K562 (cell line): ENCODE measurements around the gene ORC1. TPM values are rescaled to one million over a fixed set of nuclear protein-coding genes. Genes with fewer than 3 reads are reported as not detected.
A peak's percentile ranks its signal among the peaks of the same experiment; 100 is the strongest.

Source experiments
- ATAC-seq: fragments of 200-7000 bp; cut with Tn5 transposase; 3 replicates; pipeline ENCODE4 v1.9.1; 2020; ENCODE audit warnings: moderate library complexity
- BruUV-seq: library from RNA; stranded (reverse); fragments of 400-500 nt; replicated peaks from 2 replicates; lab custom pipeline; 2021; lab: Mats Ljungman, UMichigan
- CTCF ChIA-PET: fragments of 300-600 bp; formaldehyde crosslinking; extraction: SDS; loops from one replicate; lab custom pipeline; 2021; ENCODE audit warnings: low intra/inter-chr PET ratio; lab: Yijun Ruan, JAX
- POLR2A ChIA-PET: fragments of 300-600, 350-650 bp; sonication (Branson Sonifier 250); formaldehyde crosslinking; extraction: SDS; loops from one replicate; lab custom pipeline; 2021; ENCODE audit warnings: antibody characterized with exemption, inconsistent platforms; lab: Yijun Ruan, JAX
- DNase-seq, 4 experiments: peaks; one replicate each; pipeline versions ENCODE4 v3.0.0 to v3.0.0-alpha.2; 2011 to 2018; ENCODE audit warnings: low spot score in 3 of 4, mixed read lengths in 3 of 4; ENCODE audit errors: extremely low read depth in 1 of 4
- FAIRE-seq: peaks from 2 replicates; lab custom pipeline; 2011; peaks lifted over from hg19 to GRCh38; lab: Jason Lieb, UNC
- H2AFZ ChIP-seq: 2 replicates; pipeline ENCODE4 v1.6.0; 2011; ENCODE audit warnings: low read depth, low read length, control low read depth, inconsistent platforms
- H3K27ac ChIP-seq: fragments of 200-600 bp; 3 replicates; pipeline ENCODE4 v1.8.0; 2011; ENCODE audit warnings: low read depth, mild to moderate bottlenecking, control low read depth, inconsistent platforms, low read length, moderate library complexity, mixed read lengths; ENCODE audit errors: extremely low read depth
- H3K27me3 ChIP-seq, 2 experiments: fragments of 300-600 bp in 1 of 2; 2 replicates in 1 of 2; 3 replicates in 1 of 2; pipeline versions ENCODE4 v1.6.0 to v1.8.0; 2011; ENCODE audit warnings: inconsistent platforms in 2 of 2, low read length in 2 of 2, mild to moderate bottlenecking in 1 of 2, mixed read lengths in 1 of 2, moderate library complexity in 1 of 2; ENCODE audit not compliant: control insufficient read depth in 2 of 2, insufficient read depth in 2 of 2
- H3K36me3 ChIP-seq: fragments of 300-600 bp; 3 replicates; pipeline ENCODE4 v1.8.0; 2011; ENCODE audit warnings: mild to moderate bottlenecking, low read length, inconsistent platforms; ENCODE audit not compliant: control insufficient read depth, insufficient read depth
- H3K4me1 ChIP-seq, 2 experiments: fragments of 200-600 bp in 1 of 2; replicated peaks in 1 of 2; 2 replicates in 1 of 2; 3 replicates in 1 of 2; pipeline versions ENCODE4 v1.5.1 to v1.8.0; 2011; ENCODE audit warnings: inconsistent platforms in 2 of 2, low read length in 2 of 2, mild to moderate bottlenecking in 1 of 2, mixed read lengths in 1 of 2, moderate library complexity in 1 of 2; ENCODE audit not compliant: control insufficient read depth in 2 of 2, insufficient read depth in 2 of 2
- H3K4me2 ChIP-seq: 2 replicates; pipeline ENCODE4 v1.6.1; 2011; ENCODE audit warnings: low read length, control low read depth, inconsistent platforms, mixed read lengths; ENCODE audit not compliant: insufficient read depth
- H3K4me3 ChIP-seq: fragments of 200-600 bp; sonication (generic), shearing (Covaris generic); 2 replicates; pipeline ENCODE4 v1.5.1; 2016; ENCODE audit warnings: control low read depth, inconsistent platforms
- H3K79me2 ChIP-seq: fragments of 200-600 bp; 3 replicates; pipeline ENCODE4 v1.8.0; 2011; ENCODE audit warnings: low read length, inconsistent platforms; ENCODE audit not compliant: control insufficient read depth, insufficient read depth
- H3K9ac ChIP-seq, 2 experiments: 2 replicates each; pipeline versions ENCODE4 v1.6.0 to v1.6.1; 2011; ENCODE audit warnings: low read depth in 2 of 2, low read length in 2 of 2, control low read depth in 1 of 2, inconsistent platforms in 1 of 2, mild to moderate bottlenecking in 1 of 2, mixed read lengths in 1 of 2; ENCODE audit not compliant: insufficient read depth in 1 of 2
- H3K9me1 ChIP-seq: one replicate; pipeline ENCODE4 v1.6.0; 2011; ENCODE audit warnings: inconsistent platforms, mild to moderate bottlenecking, low read length, moderate library complexity; ENCODE audit not compliant: control insufficient read depth, insufficient read depth
- H3K9me3 ChIP-seq: replicated peaks from 2 replicates; pipeline ENCODE4 v1.5.1; 2011; ENCODE audit warnings: low read depth, low read length, inconsistent platforms; ENCODE audit not compliant: control insufficient read depth, insufficient read depth
- H4K20me1 ChIP-seq: replicated peaks from 2 replicates; pipeline ENCODE4 v1.6.1; 2011; ENCODE audit warnings: low read length, inconsistent platforms, mixed read lengths; ENCODE audit not compliant: control insufficient read depth, insufficient read depth
- ARID1B ChIP-seq: fragments of 450-650 bp; IDR thresholded peaks from 2 replicates; pipeline ENCODE4 v1.6.1; 2016; ENCODE audit warnings: antibody characterized with exemption, mild to moderate bottlenecking, inconsistent platforms
- E2F3 ChIP-seq: fragments of 250-450 bp; sonication (Bioruptor Pico); IDR thresholded peaks from 2 replicates; pipeline ENCODE4 v1.4.0; 2020; ENCODE audit warnings: mild to moderate bottlenecking
- ELK3 ChIP-seq: fragments of 450-650 bp; formaldehyde crosslinking; IDR thresholded peaks from 2 replicates; pipeline ENCODE4 v1.4.0; 2020; ENCODE audit warnings: mild to moderate bottlenecking
- FOSL1 ChIP-seq: fragments of 200-800 bp; sonication (Bioruptor generic); conservative IDR thresholded peaks from 2 replicates; pipeline ENCODE4 v1.6.1; 2016; ENCODE audit warnings: missing genetic modification characterization, missing compliant biosample characterization
- FOXK2 ChIP-seq, 2 experiments: fragments of 450-650 bp; IDR thresholded peaks in 1 of 2; conservative IDR thresholded peaks in 1 of 2; 2 replicates each; pipeline ENCODE4 v1.6.1; 2016; ENCODE audit warnings: low read depth in 2 of 2, mild to moderate bottlenecking in 1 of 2
- MTA1 ChIP-seq: fragments of 450-650 bp; IDR thresholded peaks from 2 replicates; pipeline ENCODE4 v1.6.1; 2017; ENCODE audit warnings: borderline replicate concordance
- STAT5A ChIP-seq: IDR thresholded peaks from 2 replicates; pipeline ENCODE4 v1.6.1; 2012; ENCODE audit warnings: low read length, inconsistent platforms, borderline replicate concordance
- TCF3 ChIP-seq: sonication (generic); formaldehyde crosslinking; IDR thresholded peaks from 2 replicates; pipeline ENCODE4 v1.4.0; 2020; ENCODE audit warnings: mild to moderate bottlenecking, missing genetic modification reagents
- WGBS: fragments of 100-300 bp; shearing (Covaris generic); methylation state at CpG from one replicate; pipeline ENCODE4 v1.1.6; 2016; ENCODE audit warnings: low coverage, mixed read lengths; ENCODE audit not compliant: insufficient coverage; ENCODE audit errors: missing lambda C conversion rate; 5-methylcytosine and 5-hydroxymethylcytosine counted together
- in situ Hi-C: fragments of 300-500 bp; cut with MboI; formaldehyde crosslinking; loops from 4 replicates; pipeline ENCODE4 v1.15.0; 2018; ENCODE audit warnings: inconsistent platforms, mixed read lengths
- intact Hi-C: fragments of 100-400 bp; cut with micrococcal nuclease; formaldehyde crosslinking; loops from 2 replicates; pipeline ENCODE4 v1.14.2; 2022
- polyA plus RNA-seq, 8 experiments: library from polyadenylated mRNA; depleted of rRNA in 4 of 8; stranded (reverse) in 5 of 8; unstranded in 3 of 8; fragments of >200 nt; fragmentation: Nextera tagmentation in 2 of 8; fragmentation: Illumina TruSeq in 1 of 8; extraction: Ambion mirVana in 2 of 8; extraction: Trizol in 1 of 8; gene quantifications; 2 replicates each; pipeline versions ENCODE4 v1.2.1 to v1.2.3, GENCODE V29; 2011 to 2014; ENCODE audit warnings: inconsistent platforms in 1 of 8, missing spikeins in 1 of 8
- total RNA-seq, 7 experiments: library from RNA; depleted of rRNA in 6 of 7; stranded (reverse); fragments of >200 nt in 6 of 7; fragmentation: Illumina TruSeq in 2 of 7; extraction: Trizol in 2 of 7; gene quantifications; 2 replicates each; pipeline versions ENCODE4 v1.2.1 to v1.2.3, GENCODE V29; 2011 to 2021; ENCODE audit warnings: low replicate concordance in 1 of 7
- TF ChIP-seq, protein P1 (sequence below): fragments of 250-450 bp; sonication (Bioruptor Pico); IDR thresholded peaks from 2 replicates; pipeline ENCODE4 v1.8.0; 2021; ENCODE audit warnings: moderate library complexity, mild to moderate bottlenecking, inconsistent platforms
- TF ChIP-seq, protein P2 (sequence below): fragments of 450-650 bp; formaldehyde crosslinking; IDR thresholded peaks from 2 replicates; pipeline ENCODE4 v1.4.0; 2020; ENCODE audit warnings: mild to moderate bottlenecking, moderate library complexity
- TF ChIP-seq, protein P3 (sequence below), 2 experiments: fragments of 450-650 bp in 1 of 2; sonication (generic) in 1 of 2; formaldehyde crosslinking in 1 of 2; IDR thresholded peaks in 1 of 2; conservative IDR thresholded peaks in 1 of 2; 2 replicates each; pipeline versions ENCODE4 v1.6.1 to v1.8.1; 2016 to 2023; ENCODE audit warnings: mild to moderate bottlenecking in 2 of 2, moderate library complexity in 2 of 2, inconsistent platforms in 1 of 2, missing genetic modification reagents in 1 of 2

ORC1 gene
- total and polyA plus RNA-seq, 9 of the 15 experiments (the other 6 are each of a cell fraction or from before 2014, with no cell fraction given), result 26.4 to 91.6 (median 69.7) TPM

DNA sequence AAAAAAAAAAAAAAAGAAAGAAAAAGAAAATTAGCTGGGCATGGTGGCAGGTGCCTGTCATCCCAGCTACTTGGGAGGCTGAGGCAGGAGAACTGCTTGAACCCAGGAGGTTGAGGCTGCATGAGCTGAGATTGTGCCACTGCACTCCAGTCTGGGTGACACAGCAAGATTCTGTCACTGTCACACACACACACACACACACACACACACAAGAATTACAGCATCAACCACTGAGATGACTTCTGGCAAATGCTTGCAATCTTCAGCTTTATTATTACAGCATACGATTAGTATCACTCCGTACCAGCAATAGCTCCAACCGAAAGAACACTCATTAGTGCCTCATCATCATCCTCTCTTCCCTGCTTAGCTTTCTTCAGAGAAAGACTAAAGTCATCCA lies 4.6 kb downstream of the ORC1 start (continued):
- TF ChIP-seq, protein P1, sequence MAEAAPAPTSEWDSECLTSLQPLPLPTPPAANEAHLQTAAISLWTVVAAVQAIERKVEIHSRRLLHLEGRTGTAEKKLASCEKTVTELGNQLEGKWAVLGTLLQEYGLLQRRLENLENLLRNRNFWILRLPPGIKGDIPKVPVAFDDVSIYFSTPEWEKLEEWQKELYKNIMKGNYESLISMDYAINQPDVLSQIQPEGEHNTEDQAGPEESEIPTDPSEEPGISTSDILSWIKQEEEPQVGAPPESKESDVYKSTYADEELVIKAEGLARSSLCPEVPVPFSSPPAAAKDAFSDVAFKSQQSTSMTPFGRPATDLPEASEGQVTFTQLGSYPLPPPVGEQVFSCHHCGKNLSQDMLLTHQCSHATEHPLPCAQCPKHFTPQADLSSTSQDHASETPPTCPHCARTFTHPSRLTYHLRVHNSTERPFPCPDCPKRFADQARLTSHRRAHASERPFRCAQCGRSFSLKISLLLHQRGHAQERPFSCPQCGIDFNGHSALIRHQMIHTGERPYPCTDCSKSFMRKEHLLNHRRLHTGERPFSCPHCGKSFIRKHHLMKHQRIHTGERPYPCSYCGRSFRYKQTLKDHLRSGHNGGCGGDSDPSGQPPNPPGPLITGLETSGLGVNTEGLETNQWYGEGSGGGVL, result no peak
- TF ChIP-seq STAT5A (no peak), E2F3 (CRISPR knock-in tag) (no peak), FOXK2 (conservative IDR thresholded peaks at IDR 0.05 in 1 of 2, IDR thresholded peaks at IDR 0.05 in 1 of 2; ENCODE audit: low read depth in 2 of 2) (no peak), ARID1B (peak; percentile 6; the same call in 1 of the 2 replicates), MTA1 (no peak)
- TF ChIP-seq, protein P2, sequence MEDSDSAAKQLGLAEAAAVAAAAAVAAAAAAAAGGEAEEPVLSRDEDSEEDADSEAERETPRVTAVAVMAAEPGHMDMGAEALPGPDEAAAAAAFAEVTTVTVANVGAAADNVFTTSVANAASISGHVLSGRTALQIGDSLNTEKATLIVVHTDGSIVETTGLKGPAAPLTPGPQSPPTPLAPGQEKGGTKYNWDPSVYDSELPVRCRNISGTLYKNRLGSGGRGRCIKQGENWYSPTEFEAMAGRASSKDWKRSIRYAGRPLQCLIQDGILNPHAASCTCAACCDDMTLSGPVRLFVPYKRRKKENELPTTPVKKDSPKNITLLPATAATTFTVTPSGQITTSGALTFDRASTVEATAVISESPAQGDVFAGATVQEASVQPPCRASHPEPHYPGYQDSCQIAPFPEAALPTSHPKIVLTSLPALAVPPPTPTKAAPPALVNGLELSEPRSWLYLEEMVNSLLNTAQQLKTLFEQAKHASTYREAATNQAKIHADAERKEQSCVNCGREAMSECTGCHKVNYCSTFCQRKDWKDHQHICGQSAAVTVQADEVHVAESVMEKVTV (CRISPR knock-in tag), result no peak

- Histone ChIP-seq H3K9me3 (no peaks in the 10 kb centered on the region), H3K4me2 (no peak overlapping the region), H3K4me1 (no peaks in the 10 kb centered on the region), H2AFZ (no peak overlapping the region), H3K36me3 (peaks cover 94% of the 10 kb centered on the region), H3K27me3 (no peaks in the 10 kb centered on the region), H3K9me1 (no peaks in the 10 kb centered on the region), H3K27ac (no peak overlapping the region), H3K9ac (no peak overlapping the region), H3K79me2 (peaks cover 67% of the 10 kb centered on the region), H4K20me1 (peaks cover 11% of the 10 kb centered on the region; the same call in 1 of the 2 replicates), H3K4me3 (no peak overlapping the region)
- POLR2A ChIA-PET, result interaction anchor here (0.9 to 5.6 kb wide), 2 partner anchors 12 to 36 kb away, joined by 3 to 45 read pairs; partner anchors contain the start of genes ORC1 and PRPF38A
- DNase-seq (no peak), ATAC-seq (0 out of 3 replicates have a peak, but pooled peaks have one; percentile 15), FAIRE-seq (no peak)
- WGBS, result 85% methylated on average over 5 of the region's 5 CpGs
- CTCF ChIA-PET, result no interaction called here
- TF ChIP-seq FOSL1 (0 out of 2 replicates have a peak, but pooled peaks have one; percentile 35), TCF3 (no peak), ELK3 (CRISPR knock-in tag) (no peak)
- TF ChIP-seq, protein P3, sequence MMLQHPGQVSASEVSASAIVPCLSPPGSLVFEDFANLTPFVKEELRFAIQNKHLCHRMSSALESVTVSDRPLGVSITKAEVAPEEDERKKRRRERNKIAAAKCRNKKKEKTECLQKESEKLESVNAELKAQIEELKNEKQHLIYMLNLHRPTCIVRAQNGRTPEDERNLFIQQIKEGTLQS (IDR thresholded peaks at IDR 0.05), result peak; percentile 20; the same call in 1 of the 2 replicates
- TF ChIP-seq, protein P3 (CRISPR knock-in tag; conservative IDR thresholded peaks at IDR 0.05), result no peak
- in situ Hi-C loops, result no loop called here
- intact Hi-C loops, result no loop called here
- BruUV-seq, result no TSS peak
These were observed 11.0 kb downstream of the ORC1 start for GRCh38 chr1:52393174-52393573.
